IMR-90 (cell line): Measurements from ENCODE around the gene SNX25. TPM values are rescaled to one million over a fixed set of nuclear protein-coding genes. Genes with fewer than 3 reads are reported as not detected.

Source experiments
- ATAC-seq: fragments of 200-7000 bp; cut with Tn5 transposase; 2 replicates; pipeline ENCODE4 v1.9.1; 2020; ENCODE audit warnings: low read depth, mild to moderate bottlenecking, moderate library complexity
- BruUV-seq: library from RNA; stranded (reverse); fragments of 400-500 nt; replicated peaks from 2 replicates; lab custom pipeline; 2021; lab: Mats Ljungman, UMichigan
- CTCF ChIA-PET: fragments of 300-600 bp; formaldehyde crosslinking; extraction: SDS; loops from one replicate; lab custom pipeline; 2021; ENCODE audit warnings: antibody characterized with exemption; lab: Yijun Ruan, JAX
- POLR2A ChIA-PET: fragments of 300-600 bp; sonication (Branson Sonifier 250); formaldehyde crosslinking; loops from one replicate; lab custom pipeline; 2022; ENCODE audit warnings: antibody characterized with exemption; ENCODE audit not compliant: unreplicated experiment; lab: Charles Lee
- DNase-seq: peaks from one replicate; pipeline ENCODE4 v3.0.0; 2013
- H2AFZ ChIP-seq: replicated peaks from 2 replicates; pipeline ENCODE3; 2013; ENCODE audit warnings: low read length, mild to moderate bottlenecking; ENCODE audit not compliant: poor library complexity
- H2AK5ac ChIP-seq: 2 replicates; pipeline ENCODE4 v1.6.1; 2013; ENCODE audit warnings: low read depth, low read length, inconsistent platforms
- H2AK9ac ChIP-seq: replicated peaks from 2 replicates; pipeline ENCODE3; 2013; ENCODE audit warnings: mild to moderate bottlenecking, low read depth, low read length, moderate library complexity; ENCODE audit not compliant: poor library complexity
- H2BK120ac ChIP-seq: 2 replicates; pipeline ENCODE4 v1.6.1; 2013; ENCODE audit warnings: low read depth, low read length, inconsistent platforms
- H2BK15ac ChIP-seq: 3 replicates; pipeline ENCODE4 v1.6.1; 2013; ENCODE audit warnings: low read depth, low read length, inconsistent platforms
- H2BK20ac ChIP-seq: 2 replicates; pipeline ENCODE4 v1.6.1; 2013; ENCODE audit warnings: low read depth, mild to moderate bottlenecking, inconsistent platforms, low read length, moderate library complexity
- H2BK5ac ChIP-seq: 2 replicates; pipeline ENCODE4 v1.6.1; 2013; ENCODE audit warnings: mild to moderate bottlenecking, low read depth, low read length, inconsistent platforms; ENCODE audit not compliant: poor library complexity, severe bottlenecking
- H3K14ac ChIP-seq: replicated peaks from 2 replicates; pipeline ENCODE4 v1.6.1; 2013; ENCODE audit warnings: low read depth, low read length, inconsistent platforms
- H3K18ac ChIP-seq: 2 replicates; pipeline ENCODE4 v1.6.1; 2013; ENCODE audit warnings: low read depth, low read length, control low read depth
- H3K23ac ChIP-seq: 2 replicates; pipeline ENCODE4 v1.6.1; 2013; ENCODE audit warnings: low read depth, low read length, inconsistent platforms
- H3K27ac ChIP-seq: 2 replicates; pipeline ENCODE4 v1.5.1; 2013; ENCODE audit warnings: mild to moderate bottlenecking, control low read depth, low read length; ENCODE audit not compliant: insufficient read depth
- H3K27me3 ChIP-seq: 2 replicates; pipeline ENCODE4 v1.6.1; 2013; ENCODE audit warnings: low read length; ENCODE audit not compliant: control insufficient read depth, insufficient read depth
- H3K36me3 ChIP-seq: 2 replicates; pipeline ENCODE4 v1.6.1; 2013; ENCODE audit warnings: low read length, mixed read lengths; ENCODE audit not compliant: control insufficient read depth, insufficient read depth
- H3K4ac ChIP-seq: 2 replicates; pipeline ENCODE4 v1.6.1; 2013; ENCODE audit warnings: low read depth, low read length, inconsistent platforms
- H3K4me1 ChIP-seq: 2 replicates; pipeline ENCODE4 v1.6.1; 2013; ENCODE audit warnings: low read length, mixed read lengths; ENCODE audit not compliant: control insufficient read depth, insufficient read depth
- H3K4me2 ChIP-seq: 2 replicates; pipeline ENCODE4 v1.6.1; 2013; ENCODE audit warnings: low read depth, mild to moderate bottlenecking, control low read depth, low read length, moderate library complexity
- H3K4me3 ChIP-seq: 2 replicates; pipeline ENCODE4 v1.5.1; 2013; ENCODE audit warnings: low read depth, mild to moderate bottlenecking, control low read depth, low read length, moderate library complexity; ENCODE audit not compliant: insufficient read depth
- H3K56ac ChIP-seq: 2 replicates; pipeline ENCODE4 v1.6.1; 2013; ENCODE audit warnings: low read length, inconsistent platforms; ENCODE audit not compliant: insufficient read depth; ENCODE audit errors: extremely low read depth
- H3K79me1 ChIP-seq, 2 experiments: 2 replicates each; pipeline ENCODE4 v1.6.1; 2013; ENCODE audit warnings: low read length in 2 of 2, inconsistent platforms in 1 of 2, low read depth in 1 of 2
- H3K9ac ChIP-seq: 2 replicates; pipeline ENCODE4 v1.6.1; 2013; ENCODE audit warnings: low read depth, low read length, control low read depth
- H3K9me1 ChIP-seq: 2 replicates; pipeline ENCODE4 v1.6.1; 2013; ENCODE audit warnings: low read length, inconsistent platforms; ENCODE audit not compliant: insufficient read depth
- H3K9me3 ChIP-seq: 2 replicates; pipeline ENCODE4 v1.6.1; 2013; ENCODE audit warnings: low read length; ENCODE audit not compliant: control insufficient read depth, insufficient read depth
- H4K20me1 ChIP-seq: 2 replicates; pipeline ENCODE4 v1.6.1; 2013; ENCODE audit warnings: low read length, inconsistent platforms; ENCODE audit not compliant: insufficient read depth
- H4K5ac ChIP-seq: 2 replicates; pipeline ENCODE4 v1.6.1; 2013; ENCODE audit warnings: mild to moderate bottlenecking, low read depth, low read length, control low read depth
- H4K8ac ChIP-seq, 2 experiments: 2 replicates each; pipeline ENCODE4 v1.6.1; 2013; ENCODE audit warnings: low read depth in 2 of 2, low read length in 2 of 2, control low read depth in 1 of 2, inconsistent platforms in 1 of 2
- H4K91ac ChIP-seq: 2 replicates; pipeline ENCODE4 v1.6.1; 2013; ENCODE audit warnings: low read depth, low read length, inconsistent platforms; ENCODE audit not compliant: insufficient read depth
- CEBPB ChIP-seq: IDR thresholded peaks from 2 replicates; pipeline ENCODE4 v1.6.1; 2012; ENCODE audit warnings: low read depth, low read length, improper control_type of control experiment
- MAFK ChIP-seq: IDR thresholded peaks from 2 replicates; pipeline ENCODE4 v1.6.1; 2012; ENCODE audit warnings: low read depth, low read length, improper control_type of control experiment
- MXI1 ChIP-seq: IDR thresholded peaks from 2 replicates; pipeline ENCODE4 v1.6.1; 2012; ENCODE audit warnings: low read depth, mild to moderate bottlenecking, low read length, moderate library complexity, borderline replicate concordance
- POLR2A ChIP-seq: IDR thresholded peaks from 2 replicates; pipeline ENCODE4 v1.6.1; 2012; ENCODE audit warnings: mild to moderate bottlenecking, low read depth, low read length
- RCOR1 ChIP-seq: IDR thresholded peaks from 2 replicates; pipeline ENCODE4 v1.6.1; 2012; ENCODE audit warnings: mild to moderate bottlenecking, low read length, improper control_type of control experiment; ENCODE audit not compliant: insufficient replicate concordance
- RFX5 ChIP-seq: IDR thresholded peaks from 2 replicates; pipeline ENCODE4 v1.8.0; 2012; ENCODE audit warnings: low read depth, mild to moderate bottlenecking, low read length, moderate library complexity
- WGBS, 2 experiments: methylation state at CpG; one replicate each; pipeline versions ENCODE4 v1.1.5 to v1.1.7; 2013; ENCODE audit warnings: missing lambda C conversion rate in 2 of 2; ENCODE audit not compliant: insufficient read length in 1 of 2; ENCODE audit errors: extremely low coverage in 2 of 2; 5-methylcytosine and 5-hydroxymethylcytosine counted together
- dilution Hi-C: fragments of 300-500 bp; cut with HindIII; formaldehyde crosslinking; loops from one replicate; pipeline ENCODE4 v1.14.3; 2018; ENCODE audit warnings: low sequenced_read_pairs; ENCODE audit not compliant: unreplicated experiment
- in situ Hi-C: fragments of 300-500 bp; cut with MboI; formaldehyde crosslinking; loops from 3 replicates; pipeline ENCODE4 v1.14.3; 2019; ENCODE audit warnings: low sequenced_read_pairs, inconsistent platforms, mixed read lengths
- intact Hi-C: fragments of 100-400 bp; cut with micrococcal nuclease; formaldehyde crosslinking; loops from 2 replicates; pipeline ENCODE4 v1.10.0; 2022
- polyA plus RNA-seq, 3 experiments: library from polyadenylated mRNA; depleted of rRNA; stranded (reverse); fragments of >200 nt; gene quantifications; 2 replicates each; pipeline ENCODE4 v1.2.3, GENCODE V29; 2012; ENCODE audit warnings: low replicate concordance in 1 of 3
- total RNA-seq: library from RNA; depleted of rRNA; stranded (reverse); fragments of >200 nt; gene quantifications from 2 replicates; pipeline ENCODE4 v1.2.3, GENCODE V29; 2012

SNX25 gene
- total and polyA plus RNA-seq, 2 of the 4 experiments (the other 2 are of a cell fraction): 11.4 to 28.3 TPM

DNA sequence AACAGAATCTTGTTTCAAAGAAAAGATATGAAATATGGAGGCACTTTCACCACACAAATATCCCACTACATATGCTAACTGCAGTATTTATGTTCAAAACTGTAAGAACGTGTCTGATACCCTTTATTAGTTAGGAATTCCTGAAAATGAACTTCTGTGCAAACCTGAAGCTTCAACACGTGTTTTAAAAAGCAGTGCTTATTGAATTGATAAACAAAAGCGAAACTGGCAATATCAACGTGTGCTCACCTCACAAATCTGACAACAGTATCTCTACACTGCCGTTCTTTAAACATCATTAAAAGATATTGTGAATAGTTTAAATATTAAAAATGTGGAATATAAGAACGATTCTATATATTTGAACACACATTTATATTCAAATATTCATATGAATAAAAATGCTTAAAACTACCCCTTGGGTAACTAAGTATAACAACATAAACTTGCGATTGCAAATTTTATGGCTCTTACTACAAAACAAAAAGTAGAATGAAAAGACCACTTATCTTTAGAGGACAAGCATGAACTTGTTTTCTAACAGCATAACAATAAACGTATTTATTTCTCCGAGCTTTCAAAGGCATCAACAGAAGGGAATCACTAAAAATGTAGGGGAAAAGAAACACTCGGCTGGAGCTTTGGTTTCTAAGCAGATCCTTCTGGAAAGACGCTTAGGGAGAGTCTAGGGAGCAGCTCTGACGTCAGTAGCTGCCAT is 186.0 kb downstream of the SNX25 start, which contains the start of gene LRP2BP:
Gene LRP2BP, minus strand, starts transcription at position 687 of the 718 bp plus-strand sequence. CDS start 17,738 bp downstream, outside the sequence.
- BruUV-seq: no TSS peak
- TF ChIP-seq RCOR1 (no peak), POLR2A (no peak; the same call in 1 of the 2 replicates), MXI1 (no peak), CEBPB (no peak), RFX5 (no peak), MAFK (no peak)

More for the DNA sequence above, 186.0 kb downstream of the SNX25 start, which contains the start of gene LRP2BP:
- DNase-seq: no peak
- H3K56ac ChIP-seq: peak within 1 kb of the TSS; percentile 74
- in situ Hi-C loops: no loop called here
- dilution Hi-C loops: no loop called here
- no peak for ATAC-seq
- peak within 1 kb of the TSS; percentile 96 for H2AFZ ChIP-seq
- peak within 1 kb of the TSS; percentile 72 for H3K9ac ChIP-seq
- H2AK9ac ChIP-seq: peak within 1 kb of the TSS; percentile 95
- H3K27me3 ChIP-seq: no peaks in the 10 kb centered on the region
- H3K14ac ChIP-seq: peak within 1 kb of the TSS; percentile 79
- intact Hi-C loops: loop anchor here (1.0 kb wide), 2 partner anchors 72 to 185 kb away; no protein-coding TSS in a partner anchor
- H2BK15ac ChIP-seq: peak within 1 kb of the TSS; percentile 9; the same call in 1 of the 3 replicates
- peaks cover 4% of the 10 kb centered on the region; the same call in 1 of the 2 replicates for H3K36me3 ChIP-seq
- H4K20me1 ChIP-seq: no peaks in the 10 kb centered on the region
- peaks cover 3% of the 10 kb centered on the region; the same call in 1 of the 2 replicates for H3K4me1 ChIP-seq
- ChIA-PET POLR2A (interaction anchor here (0.7 to 0.9 kb wide), 2 partner anchors 8 to 943 kb away, joined by 3 to 4 read pairs; no protein-coding TSS in a partner anchor), CTCF (interaction anchor here (1.0 kb wide), 1 partner anchor 9 kb away, joined by 3 read pairs; no protein-coding TSS in a partner anchor)
- H4K8ac ChIP-seq: peak within 1 kb of the TSS; percentile 78 to 88
- peak within 1 kb of the TSS; percentile 37 for H3K18ac ChIP-seq
- H2BK120ac ChIP-seq: peak within 1 kb of the TSS; percentile 55
- H3K4ac ChIP-seq: peak within 1 kb of the TSS; percentile 74
- peak within 1 kb of the TSS; percentile 94 for H3K4me2 ChIP-seq
- WGBS, 2 experiments: 0% methylated on average over 2 of the region's 12 CpGs; no CpG with 5 or more reads in 1 of the 2 experiments
- H4K5ac ChIP-seq: peak within 1 kb of the TSS; percentile 60
- peak within 1 kb of the TSS; percentile 53; the same call in 1 of the 2 replicates for H2AK5ac ChIP-seq
- H3K23ac ChIP-seq: peak within 1 kb of the TSS; percentile 85
- H3K9me1 ChIP-seq: no peaks in the 10 kb centered on the region
- H3K4me3 ChIP-seq: peak within 1 kb of the TSS; percentile 71
- no peak within 1 kb of the TSS for H2BK20ac ChIP-seq
- H3K9me3 ChIP-seq: no peaks in the 10 kb centered on the region
- H4K91ac ChIP-seq: peak within 1 kb of the TSS; percentile 76
- H2BK5ac ChIP-seq: peak within 1 kb of the TSS; percentile 83
- peaks cover 3 to 7% of the 10 kb centered on the region in 2 experiments; a peak in 3 of 4 replicates for H3K79me1 ChIP-seq
- peak within 1 kb of the TSS; percentile 66 for H3K27ac ChIP-seq
